Mucosa of descending colon (tissue), 3 donors: ENCODE measurements around the gene LAMC1. TPM values are rescaled to one million over a fixed set of nuclear protein-coding genes. Genes with fewer than 3 reads are reported as not detected.

Source experiments
- ATAC-seq: fragments of 200-7000 bp; cut with Tn5 transposase; one replicate; pipeline ENCODE4 v1.9.1; 2020; ENCODE audit warnings: mild to moderate bottlenecking, moderate library complexity
- DNase-seq, 3 donors: peaks; one replicate each; pipeline ENCODE4 v3.0.0-alpha.2; 2020
- H3K36me3 ChIP-seq: fragments of 200-600 bp; one replicate; pipeline ENCODE4 v1.8.0; 2021; ENCODE audit warnings: low read depth, mild to moderate bottlenecking
- H3K4me1 ChIP-seq: fragments of 200-600 bp; one replicate; pipeline ENCODE4 v1.8.0; 2021; ENCODE audit warnings: low read depth, mild to moderate bottlenecking
- H3K4me3 ChIP-seq: fragments of 200-600 bp; one replicate; pipeline ENCODE4 v1.8.0; 2021; ENCODE audit warnings: mild to moderate bottlenecking
- H3K9me3 ChIP-seq: fragments of 200-600 bp; one replicate; pipeline ENCODE4 v1.8.0; 2021; ENCODE audit warnings: mild to moderate bottlenecking
- intact Hi-C, 2 donors: fragments of 100-400 bp; cut with DNase I in 1 of 2; cut with micrococcal nuclease in 1 of 2; formaldehyde crosslinking; loops; one replicate each; pipeline versions ENCODE4 v1.11.0 to v1.11.1; 2022; cut with DNase I, micrococcal nuclease
- total RNA-seq, 3 donors: library from RNA; stranded (reverse); fragmentation: NEBNext Ultra II Directional in 2 of 3; extraction: Animal tissue kit (Norgen Biotek cat#: 25700) in 2 of 3; gene quantifications; one replicate each; pipeline versions ENCODE4 v1.2.1 to v1.2.4, GENCODE V29; 2021 to 2023
- TF ChIP-seq, protein P1 (sequence below): fragments of 200-600 bp; IDR thresholded peaks from one replicate; pipeline ENCODE4 v1.8.0; 2022; ENCODE audit warnings: antibody characterized with exemption, mild to moderate bottlenecking
- donor health status: DM: no; HTN: no; CAD: no; lungs with moderate emphysema.
- donor health status: DM: no; HTN: no; CAD: no.
- donor health status: DM: no; HTN: yes; CAD: no.

LAMC1 gene
- total RNA-seq, 3 donors from 2014 or later, result 22.5 to 137 (median 46.7) TPM

DNA sequence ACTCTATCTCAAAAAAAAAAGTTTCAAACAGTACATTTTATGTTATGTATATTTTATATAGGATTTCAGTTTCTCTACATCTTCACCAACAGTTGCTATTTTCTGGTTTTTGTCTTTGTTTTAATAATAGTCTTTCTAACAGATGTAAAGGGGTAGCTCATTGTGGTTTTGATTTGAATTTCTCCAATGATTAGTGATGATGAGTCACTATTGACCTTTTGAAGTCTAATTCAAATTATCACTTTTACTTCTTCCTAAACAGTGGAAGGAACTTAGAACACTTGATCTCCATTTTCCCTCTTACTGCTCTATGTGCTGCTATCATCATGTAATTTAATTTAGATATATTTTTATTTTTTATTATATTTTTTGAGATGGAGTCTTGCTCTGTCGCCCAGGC, 38.6 kb upstream of the LAMC1 start:
- no peaks in the 10 kb centered on the region for H3K4me1 ChIP-seq
- H3K9me3 ChIP-seq, result no peaks in the 10 kb centered on the region
- ATAC-seq (no peak), DNase-seq (no peak)
- intact Hi-C loops, result no loop called here
- TF ChIP-seq, protein P1, sequence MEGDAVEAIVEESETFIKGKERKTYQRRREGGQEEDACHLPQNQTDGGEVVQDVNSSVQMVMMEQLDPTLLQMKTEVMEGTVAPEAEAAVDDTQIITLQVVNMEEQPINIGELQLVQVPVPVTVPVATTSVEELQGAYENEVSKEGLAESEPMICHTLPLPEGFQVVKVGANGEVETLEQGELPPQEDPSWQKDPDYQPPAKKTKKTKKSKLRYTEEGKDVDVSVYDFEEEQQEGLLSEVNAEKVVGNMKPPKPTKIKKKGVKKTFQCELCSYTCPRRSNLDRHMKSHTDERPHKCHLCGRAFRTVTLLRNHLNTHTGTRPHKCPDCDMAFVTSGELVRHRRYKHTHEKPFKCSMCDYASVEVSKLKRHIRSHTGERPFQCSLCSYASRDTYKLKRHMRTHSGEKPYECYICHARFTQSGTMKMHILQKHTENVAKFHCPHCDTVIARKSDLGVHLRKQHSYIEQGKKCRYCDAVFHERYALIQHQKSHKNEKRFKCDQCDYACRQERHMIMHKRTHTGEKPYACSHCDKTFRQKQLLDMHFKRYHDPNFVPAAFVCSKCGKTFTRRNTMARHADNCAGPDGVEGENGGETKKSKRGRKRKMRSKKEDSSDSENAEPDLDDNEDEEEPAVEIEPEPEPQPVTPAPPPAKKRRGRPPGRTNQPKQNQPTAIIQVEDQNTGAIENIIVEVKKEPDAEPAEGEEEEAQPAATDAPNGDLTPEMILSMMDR, result no peak
- no peak overlapping the region for H3K4me3 ChIP-seq
- no peaks in the 10 kb centered on the region for H3K36me3 ChIP-seq

DNA sequence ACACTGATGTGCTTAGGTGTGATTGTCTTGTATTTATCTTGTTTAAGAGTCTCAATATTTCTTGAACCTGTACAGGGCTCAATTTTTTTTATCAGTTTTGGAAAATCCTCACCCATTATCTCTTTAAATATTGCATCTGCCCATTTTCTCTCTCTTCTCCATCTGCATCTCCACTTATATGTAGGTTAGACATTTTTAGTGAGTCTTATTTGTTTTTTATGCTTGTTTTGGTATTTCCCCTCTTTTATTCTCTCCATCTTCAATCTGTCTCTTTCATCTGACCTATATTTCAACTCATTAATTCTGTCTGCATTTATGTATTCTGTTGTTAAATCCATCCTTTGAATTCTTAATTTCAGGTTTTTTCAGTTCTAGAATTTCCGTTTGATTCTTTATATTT, 37.3 kb upstream of the LAMC1 start:
- intact Hi-C loops, result no loop called here
- no peaks in the 10 kb centered on the region for H3K4me1 ChIP-seq
- no peak overlapping the region for H3K4me3 ChIP-seq
- H3K9me3 ChIP-seq, result no peaks in the 10 kb centered on the region
- DNase-seq (no peak), ATAC-seq (no peak)
- TF ChIP-seq, protein P1, result no peak
- H3K36me3 ChIP-seq, result no peaks in the 10 kb centered on the region

DNA sequence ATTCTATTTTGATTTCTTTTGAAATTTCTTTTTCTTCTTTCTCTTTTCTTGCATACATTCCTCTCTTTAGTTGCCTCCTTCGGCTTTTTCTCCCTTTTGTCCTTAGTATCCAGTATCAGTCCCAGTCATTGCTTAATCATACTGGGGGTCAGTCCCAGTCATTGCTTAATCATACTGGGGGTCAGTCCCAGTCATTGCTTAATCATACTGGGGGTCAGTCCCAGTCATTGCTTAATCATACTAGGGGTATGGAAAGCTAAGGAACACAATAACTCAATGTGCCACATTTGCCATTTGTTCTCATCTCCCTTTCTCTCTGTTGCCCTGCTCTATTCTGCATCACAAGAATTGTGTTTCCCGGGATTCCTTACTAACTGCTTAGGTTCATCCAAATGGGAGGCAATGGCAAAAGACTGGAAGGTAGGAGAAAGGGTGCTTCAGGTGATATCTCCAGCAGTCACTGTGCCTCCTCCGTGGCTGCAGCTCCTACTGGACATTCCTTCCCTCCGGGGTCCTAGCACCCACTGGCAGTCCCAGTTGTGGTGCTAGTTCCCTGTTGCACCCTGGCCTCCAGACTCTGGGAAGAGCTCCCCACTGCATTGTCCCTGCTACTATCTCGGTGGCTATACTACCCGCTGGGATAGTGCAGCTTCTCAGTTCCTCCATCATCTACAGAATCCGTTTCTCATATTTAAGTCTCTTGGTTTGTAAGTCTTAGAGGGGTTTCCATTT, 32.6 kb upstream of the LAMC1 start:
- Histone ChIP-seq H3K9me3 (no peaks in the 10 kb centered on the region), H3K4me1 (no peaks in the 10 kb centered on the region), H3K36me3 (no peaks in the 10 kb centered on the region), H3K4me3 (no peak overlapping the region)
- TF ChIP-seq, protein P1, result no peak
- DNase-seq (no peak), ATAC-seq (no peak)
- intact Hi-C loops, result no loop called here

DNA sequence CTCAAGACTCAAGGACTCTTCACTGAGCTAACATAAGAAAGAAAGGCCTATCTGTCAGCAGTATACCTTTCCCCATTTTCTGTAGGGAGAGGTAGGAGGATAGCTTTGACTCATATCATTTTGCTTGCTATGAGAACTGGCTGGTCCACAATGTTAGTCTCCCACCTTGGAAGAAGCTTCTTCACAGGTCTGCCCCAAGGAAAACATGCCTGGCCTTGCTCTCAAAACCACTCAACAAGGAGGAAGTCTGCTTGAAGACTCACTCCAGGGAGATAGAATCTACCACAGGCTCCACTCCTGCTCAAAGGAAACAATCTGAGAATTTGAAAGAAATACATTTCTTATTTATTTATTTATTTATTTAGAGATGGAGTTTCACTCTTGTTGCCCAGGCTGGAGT, 29.5 kb upstream of the LAMC1 start:
- ATAC-seq, result no peak
- intact Hi-C loops, result no loop called here
- TF ChIP-seq, protein P1, result no peak
- Histone ChIP-seq H3K9me3 (no peaks in the 10 kb centered on the region), H3K4me3 (no peak overlapping the region), H3K36me3 (no peaks in the 10 kb centered on the region), H3K4me1 (no peaks in the 10 kb centered on the region)
- no peak for DNase-seq

DNA sequence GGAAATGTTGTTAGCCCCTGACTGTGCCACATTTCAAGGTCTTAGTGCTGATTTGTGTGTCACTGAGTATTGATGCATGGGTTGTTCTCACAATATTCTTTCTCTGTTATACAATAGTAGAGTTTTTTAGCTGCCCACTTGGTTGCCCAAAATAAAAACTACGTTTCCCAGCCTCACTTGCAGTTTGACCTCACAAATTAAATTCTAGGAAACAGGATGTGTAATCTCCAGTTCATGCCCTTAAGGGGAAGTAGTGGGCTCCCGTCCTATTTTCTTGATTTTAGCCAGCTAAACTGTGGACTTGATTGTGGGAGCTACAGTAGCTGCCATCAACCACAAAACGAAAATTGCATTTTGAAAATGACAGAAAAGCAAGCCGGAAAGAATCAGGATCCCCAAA, 27.3 kb upstream of the LAMC1 start:
- Histone ChIP-seq H3K4me1 (no peaks in the 10 kb centered on the region), H3K9me3 (no peaks in the 10 kb centered on the region), H3K4me3 (no peak overlapping the region), H3K36me3 (no peaks in the 10 kb centered on the region)
- TF ChIP-seq, protein P1, result no peak
- DNase-seq (no peak), ATAC-seq (no peak)
- intact Hi-C loops, result no loop called here

DNA sequence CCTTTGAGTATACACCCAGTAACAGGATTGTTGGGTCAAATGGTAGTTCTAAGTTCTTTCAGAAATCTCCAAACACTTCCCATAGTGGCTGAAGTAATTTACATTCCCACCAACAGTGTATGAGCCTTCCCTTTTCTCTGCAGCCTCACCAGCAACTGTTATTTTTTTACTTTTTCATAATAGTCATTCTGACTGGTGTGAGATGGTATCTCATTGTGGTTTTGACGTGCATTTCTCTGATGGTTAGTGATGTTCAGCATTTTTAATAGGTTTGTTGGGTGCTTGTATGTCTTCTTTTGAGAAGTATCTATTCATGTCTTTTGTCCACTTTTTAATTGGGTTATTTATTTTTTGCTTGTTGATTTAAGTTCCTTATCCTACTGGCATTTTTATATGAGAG, 26.4 kb upstream of the LAMC1 start:
- intact Hi-C loops, result no loop called here
- TF ChIP-seq, protein P1, result no peak
- ATAC-seq (no peak), DNase-seq (no peak)
- no peak overlapping the region for H3K4me3 ChIP-seq
- no peaks in the 10 kb centered on the region for H3K36me3 ChIP-seq
- no peaks in the 10 kb centered on the region for H3K4me1 ChIP-seq
- no peaks in the 10 kb centered on the region for H3K9me3 ChIP-seq
